ENCODE measurements around the gene RET.

Gene RET

DNA sequence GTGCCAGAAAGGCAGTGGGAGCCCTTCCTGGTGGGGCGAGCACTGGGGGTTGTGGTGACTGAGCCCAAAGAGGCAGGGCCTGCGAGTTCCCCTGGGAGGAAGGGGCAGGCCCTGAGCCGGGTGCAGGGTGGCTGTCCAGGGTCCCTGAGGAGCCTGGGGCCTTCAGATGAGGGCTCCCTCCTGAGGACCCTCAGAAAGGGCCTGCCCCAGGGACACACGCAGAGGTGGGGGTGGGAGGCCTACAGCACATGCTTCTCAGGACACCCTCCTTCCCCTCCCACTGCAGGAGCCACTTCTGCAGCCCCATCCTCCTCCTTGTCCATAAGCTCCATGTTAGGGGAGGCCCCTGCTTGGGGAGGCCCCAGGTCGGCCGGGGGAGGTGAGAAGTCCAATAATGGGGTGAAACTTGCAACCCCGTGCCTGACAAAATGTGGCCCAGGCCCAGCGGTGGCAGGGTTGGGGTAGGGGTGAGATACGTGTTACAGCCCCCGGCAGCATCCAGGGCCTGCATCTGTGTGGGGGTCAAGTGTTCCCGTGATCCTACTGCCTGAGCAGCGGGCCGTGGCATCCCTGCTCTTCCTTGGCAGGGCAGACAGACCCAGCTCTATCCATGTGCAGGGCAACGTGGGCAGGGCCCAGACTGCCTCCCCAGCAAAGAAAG, 31.8 kb upstream of the RET start:
- no peak for DNase-seq (ENCODE audit: low read depth in 2 of 2)

DNA sequence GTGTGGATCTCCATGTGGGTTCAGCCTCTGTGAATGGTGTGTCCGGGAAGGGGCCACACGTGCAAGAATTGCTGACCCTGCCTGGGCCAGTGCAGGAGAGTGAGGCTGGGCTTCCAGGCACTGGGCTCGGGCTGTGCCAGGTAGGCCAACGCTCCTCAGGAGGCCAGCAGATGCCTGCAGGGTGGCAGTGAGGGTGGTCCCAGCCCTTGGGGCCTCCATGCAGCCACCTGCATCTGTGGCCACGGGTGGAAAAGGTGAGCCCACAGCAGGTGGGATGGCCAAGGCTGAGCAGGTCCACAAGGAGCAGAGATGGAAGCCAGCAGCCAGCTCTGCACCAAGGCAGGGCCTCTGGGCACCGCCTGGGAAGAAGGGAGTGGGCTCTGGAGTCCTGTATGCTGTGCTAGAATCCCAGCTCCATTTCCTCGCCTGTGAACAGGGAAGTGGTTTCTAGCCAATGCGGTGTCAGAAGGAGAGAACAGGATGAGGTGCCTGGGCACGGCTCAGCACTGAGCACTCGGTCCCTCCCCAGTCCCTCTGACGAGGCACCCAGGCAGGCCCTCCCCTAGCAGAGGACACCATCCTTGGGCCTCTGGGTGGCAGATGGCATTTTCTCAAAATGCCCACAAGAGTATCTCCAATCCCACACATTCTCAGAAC, 31.1 kb upstream of the RET start:
- no peak for DNase-seq (ENCODE audit: low read depth in 2 of 2)

DNA sequence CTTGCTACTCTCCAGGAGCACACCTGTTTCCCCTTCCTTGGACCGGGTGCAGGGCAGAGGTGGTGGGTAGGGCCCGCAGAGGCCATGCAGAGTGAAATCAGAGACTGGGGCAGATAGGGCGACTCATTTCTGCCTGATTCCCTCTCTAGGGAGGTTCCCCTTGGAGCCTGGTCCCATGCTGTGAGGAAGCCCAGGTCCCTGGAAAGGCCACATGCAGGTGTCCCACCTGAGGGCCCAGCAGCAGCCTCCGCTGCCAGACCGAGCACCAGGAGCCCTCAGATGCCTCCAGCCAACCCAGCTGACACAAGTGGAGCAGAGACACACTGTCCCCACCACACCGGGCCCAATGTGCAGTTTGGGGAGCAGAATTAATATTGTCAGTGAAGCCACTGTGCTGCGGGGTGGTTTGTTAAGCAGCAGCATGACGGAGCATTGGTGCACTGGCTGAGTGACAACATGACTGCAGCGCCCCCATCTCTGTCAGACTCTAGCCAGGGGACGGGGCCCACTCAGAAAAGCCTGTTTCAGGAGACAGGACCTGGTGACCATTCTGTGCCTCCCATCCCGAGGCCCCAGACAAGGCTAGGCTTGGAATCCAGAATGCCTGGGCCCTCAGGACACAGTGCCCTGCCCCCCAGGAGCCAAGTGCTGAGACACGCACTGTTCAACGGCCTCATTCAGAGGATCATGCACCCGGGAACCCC, 30.4 kb upstream of the RET start:
- DNase-seq (ENCODE audit: low read depth in 2 of 2): no peak

DNA sequence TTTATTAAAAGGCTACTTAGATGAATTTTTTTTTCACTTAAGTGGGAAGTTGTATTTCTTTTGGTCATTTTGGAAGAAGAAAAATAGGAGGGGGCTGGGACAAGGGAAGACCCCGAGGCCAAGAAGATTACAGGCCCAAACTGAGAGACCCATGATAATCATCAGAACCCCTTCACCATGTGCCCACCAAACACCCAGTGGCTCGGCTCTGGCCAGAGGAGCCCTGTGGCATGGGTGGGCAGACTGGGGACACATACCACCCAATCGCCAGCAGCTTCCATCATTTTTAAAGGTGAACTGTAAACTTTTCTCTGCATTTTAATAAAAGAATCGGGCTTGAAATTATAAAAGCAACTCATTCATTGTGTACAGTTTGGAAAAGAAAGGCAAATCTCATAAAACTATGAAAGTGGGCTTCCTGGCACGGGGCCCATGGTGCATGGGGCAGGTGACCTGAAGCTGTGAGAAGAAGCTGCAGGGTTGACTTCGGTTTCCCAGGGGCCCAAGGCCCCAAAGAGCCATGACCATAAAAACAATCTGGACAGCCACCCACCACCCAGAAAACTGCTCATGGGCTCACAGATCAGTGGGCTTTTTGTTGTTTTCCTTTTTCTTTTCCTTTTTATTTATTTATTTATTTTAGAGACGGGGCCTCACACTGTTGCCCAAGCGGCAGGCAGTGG, 29.4 kb upstream of the RET start:
- DNase-seq (ENCODE audit: low read depth in 2 of 2): no peak

DNA sequence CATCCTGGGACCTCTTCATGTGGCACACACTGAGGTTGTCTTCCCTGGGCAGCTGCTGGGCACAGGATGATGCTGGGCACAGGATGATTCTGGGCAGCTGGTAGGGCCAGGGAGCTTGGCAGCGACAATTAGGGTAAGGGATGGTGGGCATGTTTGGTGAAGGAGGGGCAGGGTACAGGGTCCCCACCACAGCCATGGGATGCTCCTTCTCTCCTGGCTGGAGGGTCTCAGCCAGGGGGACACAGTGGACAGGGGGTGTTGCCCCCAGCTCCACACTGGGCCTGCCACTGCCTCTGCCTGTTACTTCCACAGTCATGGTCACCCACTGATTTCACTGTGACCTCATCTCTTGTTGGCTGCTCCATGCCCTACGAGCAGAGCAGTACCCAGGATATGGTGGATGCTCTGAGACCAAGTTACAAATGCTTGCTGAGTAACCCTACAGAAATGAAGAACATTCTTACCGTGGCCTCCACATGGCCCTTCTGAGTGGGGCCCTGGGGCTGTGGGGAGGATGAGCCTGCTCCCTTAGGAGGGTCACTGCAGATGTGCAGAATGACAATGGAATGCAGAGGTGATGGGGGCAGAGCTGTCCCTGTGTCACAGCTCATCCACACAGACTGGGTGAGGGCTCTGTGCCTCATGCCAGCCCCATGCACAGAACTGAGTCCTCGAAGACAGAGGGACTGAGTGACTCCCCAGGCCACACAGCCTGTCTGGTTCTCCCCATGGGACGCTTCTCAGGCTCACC, 28.4 kb upstream of the RET start:
- DNase-seq (ENCODE audit: low read depth in 2 of 2): no peak

DNA sequence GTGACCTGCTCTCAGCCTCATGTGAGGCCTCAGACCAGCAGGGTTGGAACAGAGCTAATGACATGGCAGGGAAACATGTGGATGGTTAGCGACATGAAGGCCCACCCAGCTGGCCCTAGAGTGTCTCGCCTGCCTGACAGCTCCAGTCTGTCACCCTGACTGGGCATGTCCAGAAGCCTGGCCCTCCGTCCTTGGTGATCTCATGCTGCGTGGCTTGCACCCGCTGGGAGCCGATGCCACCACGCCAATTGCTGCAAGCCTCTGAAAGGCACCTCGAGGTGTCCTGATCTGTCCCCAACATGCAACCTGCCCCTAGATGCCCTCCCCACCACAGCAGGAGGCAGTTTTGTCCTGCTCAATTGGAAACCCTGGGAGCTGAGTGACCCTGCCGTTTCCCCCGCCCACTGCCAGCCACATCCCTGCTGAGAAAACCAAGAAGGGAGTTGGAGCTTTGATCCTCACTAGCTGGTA, 27.8 kb upstream of the RET start:
- no peak for DNase-seq (ENCODE audit: low read depth in 2 of 2)

DNA sequence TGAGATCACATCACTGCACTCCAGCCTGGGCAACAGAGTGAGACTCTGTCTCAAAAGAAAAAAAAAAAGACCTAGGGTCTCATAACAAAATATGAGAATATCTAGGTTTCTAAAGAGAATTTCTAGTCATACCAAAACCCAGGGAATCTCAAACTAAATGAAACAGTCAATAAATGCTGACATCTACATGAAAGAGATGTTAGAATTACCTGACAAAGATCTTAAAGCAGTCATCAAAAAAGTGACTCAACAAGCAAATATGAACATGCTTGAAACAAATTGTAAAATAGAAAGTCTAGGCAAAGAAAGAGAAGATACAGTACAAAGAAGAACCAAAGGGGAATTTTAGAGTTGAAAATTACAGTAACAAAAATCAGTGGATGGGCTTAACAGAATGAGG, 26.9 kb upstream of the RET start:
- DNase-seq (ENCODE audit: low read depth in 2 of 2): no peak

DNA sequence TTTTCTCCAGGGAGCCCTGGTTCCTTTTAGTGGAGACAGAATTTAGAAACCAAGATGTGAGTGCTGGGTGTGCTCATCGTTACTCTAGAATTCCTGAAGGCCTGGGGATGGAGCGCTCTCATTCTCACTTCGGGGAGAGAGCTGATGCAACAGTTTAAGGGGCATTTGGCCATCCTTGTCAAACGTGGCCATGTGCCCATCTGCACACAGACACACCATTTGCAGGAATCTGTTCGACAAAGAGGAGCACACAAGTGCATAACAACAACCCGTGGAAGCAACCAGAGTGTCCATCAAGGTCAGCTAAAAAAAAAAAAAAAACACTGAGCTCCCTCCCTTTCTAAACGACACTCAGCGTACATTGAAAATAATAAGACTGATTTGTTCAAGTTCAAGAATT, 23.0 kb upstream of the RET start:
- no peak for DNase-seq (ENCODE audit: low read depth in 2 of 2)

DNA sequence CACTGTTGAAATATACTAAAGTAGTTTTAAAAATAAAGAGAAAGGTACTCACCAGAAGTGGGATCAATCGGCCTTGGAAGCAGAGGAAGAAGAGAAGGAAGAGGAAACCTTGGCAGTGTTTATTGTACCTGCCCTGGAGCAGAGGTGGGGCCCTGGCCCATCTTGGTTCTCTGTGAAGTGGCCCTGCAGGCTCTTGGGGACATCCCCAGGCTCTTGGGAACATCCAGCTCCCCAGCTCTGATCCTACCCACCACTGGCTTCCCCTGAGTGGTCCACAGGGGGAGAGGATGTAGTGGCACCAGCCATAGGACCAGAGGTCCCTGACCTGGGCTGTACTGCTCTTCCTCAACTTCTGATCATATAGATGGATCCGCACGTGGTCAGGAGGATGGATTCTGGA, 22.3 kb upstream of the RET start:
- no peak for DNase-seq (ENCODE audit: low read depth in 2 of 2)

DNA sequence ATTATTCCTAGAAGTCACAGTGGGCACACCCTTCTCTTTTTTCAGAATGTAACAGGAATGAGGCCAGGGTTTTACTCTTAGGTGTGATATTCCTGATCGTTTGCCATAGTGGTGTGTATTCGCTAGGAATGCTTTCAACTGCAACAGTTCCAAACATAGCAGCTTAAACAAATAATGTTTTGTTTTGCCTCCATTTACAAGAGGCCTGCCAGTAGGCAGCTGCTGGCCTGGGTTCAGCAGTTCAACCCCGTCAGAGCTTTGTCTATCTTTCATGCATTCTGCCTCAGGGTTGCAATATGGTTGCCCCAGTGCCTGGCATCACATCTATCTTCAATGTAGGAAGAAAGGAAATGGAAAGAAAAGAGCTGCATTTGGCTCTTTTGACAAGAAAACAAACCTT, 21.7 kb upstream of the RET start:
- DNase-seq (ENCODE audit: low read depth in 2 of 2): no peak

DNA sequence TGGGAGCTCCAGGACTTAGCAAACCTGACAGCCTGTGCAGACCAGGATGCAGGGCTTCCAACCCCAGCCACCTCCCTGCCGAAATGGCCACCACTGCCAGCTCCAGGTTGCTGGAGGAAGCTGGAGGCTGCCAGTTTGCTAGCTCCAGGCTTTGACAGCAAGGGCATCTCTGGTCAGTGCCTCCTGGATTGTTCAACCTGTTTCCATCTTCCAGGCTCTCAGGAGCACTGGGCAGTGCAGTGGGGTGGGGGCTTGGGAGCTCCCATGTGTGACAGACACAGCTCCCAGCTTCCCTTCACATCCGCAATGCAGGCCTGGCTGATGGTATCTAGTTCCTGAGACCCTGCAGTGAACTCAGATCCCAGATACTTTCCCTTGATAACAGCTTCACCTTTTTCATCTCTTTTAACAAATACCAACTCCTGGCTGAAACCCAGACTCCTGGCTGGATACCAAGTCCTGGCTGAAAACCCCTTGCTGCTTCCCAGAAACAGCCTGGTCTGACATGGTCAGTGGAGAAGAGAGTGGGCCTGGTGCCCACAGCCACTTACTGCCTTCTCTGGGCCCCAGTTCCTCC, 20.8 kb upstream of the RET start:
- DNase-seq (ENCODE audit: low read depth in 2 of 2): no peak

DNA sequence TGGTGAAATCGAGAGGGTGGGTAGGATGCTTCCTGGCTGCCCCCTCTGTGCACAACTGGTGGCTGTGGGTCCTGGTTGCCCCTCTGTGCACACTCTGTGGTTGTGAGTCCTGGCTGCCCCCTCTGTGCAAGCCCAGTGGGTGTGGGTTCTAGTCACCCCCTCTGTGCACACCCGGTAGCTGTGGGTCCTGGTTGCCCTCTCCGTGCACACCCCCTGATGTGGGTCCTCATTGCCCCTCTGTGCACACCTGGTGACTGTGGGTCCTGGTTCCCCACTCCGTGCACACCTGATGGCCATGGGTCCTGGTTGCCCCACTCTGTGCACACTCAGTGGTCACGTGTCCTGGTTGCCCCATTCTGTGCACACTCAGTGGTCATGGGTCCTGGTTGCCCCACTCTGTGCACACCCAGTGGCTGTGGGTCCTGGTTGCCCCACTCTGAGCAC, 20.3 kb upstream of the RET start:
- DNase-seq (ENCODE audit: low read depth in 2 of 2): no peak

DNA sequence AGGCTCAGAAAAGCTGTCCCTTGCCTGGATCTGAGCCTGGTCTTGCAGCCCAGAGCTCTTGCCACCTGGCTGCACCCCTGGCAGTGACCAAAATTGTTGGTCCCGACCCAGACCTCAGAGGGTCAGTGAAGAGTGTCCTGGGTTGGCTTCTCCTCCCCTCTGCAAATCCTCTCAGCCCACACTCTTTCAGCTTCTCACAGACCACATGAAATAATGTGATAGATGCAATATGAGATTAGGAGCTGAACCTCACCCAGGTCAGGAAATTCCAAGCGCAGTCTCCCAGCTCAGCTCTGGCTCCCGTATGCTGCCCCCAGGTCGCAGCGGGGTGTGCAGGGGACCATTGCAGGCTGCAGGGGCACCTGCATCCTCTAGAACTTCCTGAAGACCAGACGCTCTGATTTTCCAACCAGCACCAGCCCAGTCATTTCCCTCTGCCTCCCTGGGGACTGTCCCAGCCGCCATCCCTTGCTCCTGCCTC, 19.6 kb upstream of the RET start:
- no peak for DNase-seq (ENCODE audit: low read depth in 2 of 2)

DNA sequence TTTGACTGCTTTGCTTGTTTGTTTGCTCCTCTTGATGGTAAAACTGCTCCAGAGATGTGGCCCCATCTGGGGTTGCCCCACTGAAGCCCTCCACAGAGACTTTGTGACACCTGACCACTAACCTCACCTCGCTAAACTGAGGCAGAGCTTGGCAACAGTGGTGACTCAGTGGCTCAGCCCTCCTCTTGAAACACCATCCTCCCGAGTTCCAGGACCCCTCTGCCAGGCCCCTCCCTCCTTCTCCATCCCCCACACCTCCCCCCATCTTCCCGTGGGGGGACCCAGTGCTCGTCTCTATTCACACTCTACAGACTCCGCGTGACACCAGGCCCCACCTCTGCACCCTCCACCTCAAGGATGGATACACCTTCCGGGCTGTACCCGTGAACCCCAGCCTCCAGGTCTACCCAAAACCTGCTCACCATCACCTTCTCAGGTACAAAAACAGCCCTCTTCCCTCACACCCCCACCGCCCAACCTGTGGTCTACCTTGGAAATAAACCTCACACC, 19.0 kb upstream of the RET start:
- no peak for DNase-seq (ENCODE audit: low read depth in 2 of 2)

DNA sequence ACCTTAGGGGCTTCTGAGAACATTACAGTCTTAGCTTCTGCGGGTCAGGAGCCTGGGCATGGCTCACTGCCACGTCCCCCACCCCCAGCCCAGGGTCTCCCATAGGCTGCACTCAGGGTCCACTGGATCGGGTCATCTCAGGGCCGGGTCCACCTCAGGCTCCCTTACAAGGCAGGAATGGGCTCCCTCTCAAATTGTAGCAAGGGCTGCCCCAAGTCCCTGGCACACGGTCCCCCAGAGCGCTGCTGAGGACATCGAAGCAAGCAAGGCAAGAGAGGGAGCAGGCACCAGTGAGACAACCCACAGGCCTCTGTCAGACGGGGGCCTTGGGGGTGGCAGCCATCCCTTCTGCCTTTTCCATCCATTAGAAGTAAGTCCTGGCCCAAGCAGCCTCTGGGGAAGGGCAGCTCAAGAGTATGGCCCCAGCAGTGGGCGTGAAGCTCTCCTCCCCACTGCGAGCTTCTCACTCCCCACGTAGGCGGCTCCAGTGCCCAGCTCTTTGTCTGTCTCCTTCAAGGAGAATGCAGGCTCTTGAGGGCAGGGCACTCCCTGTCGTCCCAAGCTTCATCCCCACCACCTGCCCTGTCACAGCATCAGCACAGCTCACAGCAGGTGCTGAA, 18.0 kb upstream of the RET start:
- DNase-seq (ENCODE audit: low read depth in 2 of 2): no peak

DNA sequence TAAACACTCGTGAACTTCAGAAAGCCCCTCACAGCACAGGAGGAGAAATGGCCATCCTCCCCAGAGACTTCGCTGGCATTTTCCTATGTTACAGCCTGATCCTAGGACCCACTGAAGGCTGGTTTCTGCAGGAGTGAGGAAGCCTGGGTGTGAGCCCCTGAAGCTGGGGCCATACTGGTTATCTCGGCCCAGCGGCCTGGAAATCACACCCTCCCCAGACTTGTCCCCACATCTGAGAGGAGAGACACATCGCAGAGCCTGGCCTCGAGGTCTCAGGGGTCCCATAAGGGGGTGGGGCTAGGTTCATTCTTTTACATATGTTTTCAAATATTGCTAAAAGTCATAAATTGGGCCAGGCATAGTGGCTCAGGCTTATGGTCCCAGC, 17.5 kb upstream of the RET start:
- no peak for DNase-seq (ENCODE audit: low read depth in 2 of 2)

DNA sequence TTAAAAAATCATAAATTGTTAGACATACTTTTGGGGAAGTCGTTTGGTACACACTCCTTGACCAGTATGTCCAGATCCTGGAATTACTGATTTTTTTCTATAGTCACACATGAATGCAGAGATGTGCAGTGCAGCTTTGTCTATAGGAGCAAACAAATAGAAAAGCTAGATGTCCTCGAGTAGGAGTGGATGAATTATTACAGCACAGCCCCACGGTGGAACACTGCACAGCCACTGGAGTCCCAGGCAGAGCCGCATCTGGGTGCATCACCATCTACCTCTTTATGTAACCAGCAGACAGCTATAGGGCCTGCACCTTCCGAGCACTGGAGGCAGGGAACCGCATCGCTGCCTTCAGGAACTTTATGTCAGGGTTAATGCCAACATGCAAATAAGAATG, 17.0 kb upstream of the RET start:
- DNase-seq (ENCODE audit: low read depth in 2 of 2): no peak

DNA sequence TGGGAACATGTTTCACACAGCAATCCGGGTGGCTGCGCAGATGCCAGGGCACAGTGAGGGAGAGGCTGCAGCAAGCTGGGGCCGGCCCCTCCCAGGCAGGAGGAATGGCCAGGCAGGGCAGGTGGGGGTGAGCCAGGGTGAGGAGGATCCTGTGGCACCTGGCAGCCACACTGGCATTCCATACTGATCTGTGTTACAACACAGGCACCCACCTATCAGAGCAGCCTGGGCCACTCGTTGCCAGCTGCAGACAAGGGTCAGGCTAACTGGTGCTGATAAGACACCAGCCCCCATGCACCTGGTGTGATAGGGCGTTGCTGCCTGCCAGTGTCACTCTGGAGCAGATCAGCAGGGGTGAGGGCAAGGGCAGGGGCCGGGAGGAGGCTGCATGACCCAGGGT, 16.6 kb upstream of the RET start:
- no peak for DNase-seq (ENCODE audit: low read depth in 2 of 2)

DNA sequence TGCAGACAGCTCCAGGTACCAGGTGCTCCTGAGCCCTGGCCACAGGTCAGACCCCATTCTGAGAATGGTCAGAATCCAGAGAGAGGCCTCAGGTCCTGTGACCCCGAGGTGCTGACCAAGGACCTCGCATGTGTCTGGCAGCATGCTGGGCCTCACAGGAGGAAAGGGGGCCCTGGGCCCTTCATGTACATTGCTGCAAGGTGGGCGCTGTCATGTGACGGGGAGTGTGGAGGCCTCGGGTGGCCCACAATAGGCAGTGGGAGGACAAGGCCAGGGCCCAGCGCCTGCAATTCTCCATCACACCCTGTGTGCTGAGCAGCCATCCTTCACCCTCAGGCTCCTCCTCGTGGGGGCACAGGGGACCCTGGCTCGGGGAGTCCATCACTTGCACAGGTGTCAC, 15.5 kb upstream of the RET start:
- no peak for DNase-seq (ENCODE audit: low read depth in 2 of 2)

DNA sequence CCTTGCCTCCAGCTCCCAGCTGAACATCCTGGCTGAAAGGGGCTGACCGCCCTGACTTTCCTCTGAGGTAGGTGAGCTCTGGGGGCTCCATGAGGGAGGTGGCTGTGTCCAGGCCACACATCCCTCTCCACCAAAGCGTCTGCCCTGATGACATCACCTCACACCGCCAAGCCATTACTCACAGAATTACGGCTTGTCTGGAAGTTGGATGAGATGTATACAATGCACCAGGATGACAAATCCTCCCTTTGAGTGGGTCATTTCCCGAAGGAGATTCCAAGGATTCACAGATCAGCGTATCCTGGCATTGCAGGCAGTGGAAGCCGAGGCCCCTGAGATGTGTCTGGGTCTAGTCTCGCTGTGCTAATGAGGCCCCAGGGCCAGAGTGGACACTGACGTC, 15.1 kb upstream of the RET start:
- no peak for DNase-seq (ENCODE audit: low read depth in 2 of 2)

Data from stimulated activated CD4-positive, alpha-beta T cell treated with anti-CD3 and anti-CD28 coated beads, Interleukin-1b, Interleukin-23, amount 100 ng/mL, for 1 hour (primary cell).